Umbilical cord (tissue), 2 donors: ENCODE results near the gene CACNB4. TPM values are rescaled to one million over a fixed set of nuclear protein-coding genes. Genes with fewer than 3 reads are reported as not detected.
"Not testable (repeated sequence)": the region's sequence is repeated elsewhere in the genome, so short reads cannot be mapped to it uniquely, and the experiment has no call there.

Source experiments
- DNase-seq: peaks from one replicate; pipeline ENCODE4 v3.0.0-alpha.2; 2015; ENCODE audit warnings: low spot score
- total RNA-seq: library from RNA; depleted of rRNA; stranded (reverse); fragments of >200 nt; gene quantifications from one replicate; pipeline ENCODE4 v1.2.3, GENCODE V29; 2014; ENCODE audit warnings: low replicate concordance; ENCODE audit not compliant: insufficient read depth

The CACNB4 gene
- total RNA-seq, 1 donor from 2014 or later = 40.2 TPM

GRCh38 chr2:151945186-151945585, 153.7 kb downstream of the CACNB4 start:
- DNase-seq = no peak

- DNase-seq = no peak
These were observed 155.4 kb downstream of the CACNB4 start for GRCh38 chr2:151943461-151943860.

GRCh38 chr2:151942540-151943205, 156.2 kb downstream of the CACNB4 start:
- not testable (repeated sequence) for DNase-seq

- no peak for DNase-seq
These were observed 160.9 kb downstream of the CACNB4 start for GRCh38 chr2:151937966-151938365.

GRCh38 chr2:151936626-151937025, 162.2 kb downstream of the CACNB4 start:
- DNase-seq = no peak

- no peak for DNase-seq
These were observed 165.5 kb downstream of the CACNB4 start for GRCh38 chr2:151933266-151933804.

GRCh38 chr2:151931756-151932155, 167.1 kb downstream of the CACNB4 start:
- no peak for DNase-seq

- DNase-seq = no peak
These were observed 167.7 kb downstream of the CACNB4 start for GRCh38 chr2:151931030-151931611.

GRCh38 chr2:151930042-151930441, 168.8 kb downstream of the CACNB4 start:
- no peak for DNase-seq

GRCh38 chr2:151928380-151928779, 170.5 kb downstream of the CACNB4 start:
- no peak for DNase-seq

GRCh38 chr2:151927501-151928221, 171.2 kb downstream of the CACNB4 start:
- DNase-seq = no peak

- DNase-seq = peak; percentile 65
These were observed 175.8 kb downstream of the CACNB4 start for GRCh38 chr2:151922845-151923666.

- DNase-seq = no peak
These were observed 179.1 kb downstream of the CACNB4 start for GRCh38 chr2:151919786-151920185.

GRCh38 chr2:151918308-151918707, 180.5 kb downstream of the CACNB4 start:
- no peak for DNase-seq

- no peak for DNase-seq
These were observed 182.2 kb downstream of the CACNB4 start for GRCh38 chr2:151916632-151917031.

GRCh38 chr2:151915629-151916025, 183.2 kb downstream of the CACNB4 start:
- not testable (repeated sequence) for DNase-seq

- DNase-seq = no peak
These were observed 183.7 kb downstream of the CACNB4 start for GRCh38 chr2:151914989-151915628.

GRCh38 chr2:151908204-151908882, 190.5 kb downstream of the CACNB4 start:
- peak; percentile 96 for DNase-seq

GRCh38 chr2:151907286-151908203, 191.3 kb downstream of the CACNB4 start:
- DNase-seq = peak; percentile 72

GRCh38 chr2:151906633-151906998, 192.2 kb downstream of the CACNB4 start:
- DNase-seq = no peak
